CD4-positive, alpha-beta T cell treated with Interferon gamma for 1 hour (primary cell): Measurements from ENCODE around the gene ZNF157.

Experiments
- DNase-seq: peaks from one replicate; pipeline ENCODE4 v3.0.0-alpha.2; 2020

The ZNF157 gene

GRCh38 chrX:47447607-47448006 is 77.2 kb downstream of the ZNF157 start:
- DNase-seq: no peak

GRCh38 chrX:47448165-47448806 is 77.9 kb downstream of the ZNF157 start:
- no peak for DNase-seq

- no peak for DNase-seq
Observed at GRCh38 chrX:47452112-47452511, 81.7 kb downstream of the ZNF157 start.

GRCh38 chrX:47456080-47456479 is 85.7 kb downstream of the ZNF157 start:
- DNase-seq: no peak

- DNase-seq: peak; percentile 14
Observed at GRCh38 chrX:47458528-47458927, 88.2 kb downstream of the ZNF157 start.

- DNase-seq: no peak
Observed at GRCh38 chrX:47460561-47460960, 90.2 kb downstream of the ZNF157 start.
